Measurements from ENCODE around the gene KRTAP1-4. TPM values are rescaled to one million over a fixed set of nuclear protein-coding genes. Genes with fewer than 3 reads are reported as not detected.

KRTAP1-4 gene
- total and polyA plus RNA-seq, 5 donors from 2014 or later, result not detected

DNA sequence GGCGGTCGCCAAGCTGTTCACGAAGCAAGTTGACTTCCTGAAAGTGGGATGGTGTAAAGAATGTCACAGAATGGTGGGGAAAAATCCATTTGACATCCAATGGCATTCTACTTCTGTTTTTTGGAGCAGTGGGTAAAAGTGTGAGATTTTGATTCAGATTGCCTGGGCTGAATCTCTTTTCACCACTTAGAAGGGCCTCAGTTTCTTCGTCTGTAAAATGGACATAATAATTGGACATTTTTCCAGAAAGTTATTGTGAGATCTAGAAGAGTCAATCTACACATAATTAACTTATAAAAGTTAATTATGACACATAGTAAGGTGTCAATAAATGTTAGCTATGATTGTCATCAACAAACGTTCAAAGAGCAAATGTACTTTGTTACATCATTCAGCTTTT, 48.9 kb downstream of the KRTAP1-4 start:
- Histone ChIP-seq H3K27me3 (ENCODE audit: control insufficient read depth, insufficient read depth, low read length) (peaks cover 4% of the 10 kb centered on the region), H3K9me3 (ENCODE audit: control insufficient read depth in 2 of 2, low read length in 2 of 2) (no peaks in the 10 kb centered on the region), H3K4me1 (ENCODE audit: control insufficient read depth, insufficient read depth, low read length, poor library complexity, severe bottlenecking) (no peaks in the 10 kb centered on the region), H3K36me3 (ENCODE audit: control insufficient read depth, insufficient read depth, low read length) (no peaks in the 10 kb centered on the region), H3K27ac (ENCODE audit: insufficient read depth, low read length, poor library complexity, severe bottlenecking) (no peak overlapping the region), H3K4me3 (ENCODE audit: low read depth, low read length) (no peak overlapping the region)
- Mint-ChIP-seq H3K4me1 (no peaks in the 10 kb centered on the region), H3K9me3 (no peaks in the 10 kb centered on the region), H3K4me3 (no peak overlapping the region), H3K36me3 (no peaks in the 10 kb centered on the region), H3K27me3 (peaks cover 5% of the 10 kb centered on the region), H3K27ac (no peak overlapping the region)
- DNase-seq (no peak), ATAC-seq (ENCODE audit: low read depth in 2 of 2) (no peak)

DNA sequence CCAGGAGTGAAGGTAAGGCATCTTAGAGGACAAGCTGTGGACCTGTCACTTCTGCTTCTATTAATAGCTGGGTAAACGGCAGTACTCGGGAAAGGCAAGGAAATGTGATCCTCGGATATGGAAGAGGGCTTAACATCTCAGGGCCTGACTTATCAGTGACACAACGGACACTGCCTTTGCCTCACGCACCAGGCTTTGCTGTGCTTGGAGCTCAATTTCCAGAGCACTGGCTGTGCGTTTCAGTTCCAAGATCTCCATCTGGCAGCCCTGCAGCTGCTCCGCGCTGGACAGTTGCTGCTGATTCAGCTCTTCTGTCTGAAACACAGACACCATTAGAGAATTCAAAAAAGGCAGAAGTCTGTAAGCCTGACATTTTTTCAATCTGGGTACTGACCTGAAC, 49.4 kb downstream of the KRTAP1-4 start:
- no peak for ATAC-seq (ENCODE audit: low read depth in 2 of 2)
- Histone ChIP-seq H3K27me3 (ENCODE audit: control insufficient read depth, insufficient read depth, low read length) (peaks cover 5% of the 10 kb centered on the region), H3K4me1 (ENCODE audit: control insufficient read depth, insufficient read depth, low read length, poor library complexity, severe bottlenecking) (no peaks in the 10 kb centered on the region), H3K27ac (ENCODE audit: insufficient read depth, low read length, poor library complexity, severe bottlenecking) (no peak overlapping the region), H3K9me3 (ENCODE audit: control insufficient read depth in 2 of 2, low read length in 2 of 2) (no peaks in the 10 kb centered on the region), H3K36me3 (ENCODE audit: control insufficient read depth, insufficient read depth, low read length) (no peaks in the 10 kb centered on the region), H3K4me3 (ENCODE audit: low read depth, low read length) (no peak overlapping the region)
- no peak overlapping the region for H3K4me3 Mint-ChIP-seq
- H3K27ac Mint-ChIP-seq, result no peak overlapping the region
- H3K4me1 Mint-ChIP-seq, result no peaks in the 10 kb centered on the region
- no peak for DNase-seq
- H3K9me3 Mint-ChIP-seq, result no peaks in the 10 kb centered on the region
- H3K27me3 Mint-ChIP-seq, result peaks cover 6% of the 10 kb centered on the region
- no peaks in the 10 kb centered on the region for H3K36me3 Mint-ChIP-seq

DNA sequence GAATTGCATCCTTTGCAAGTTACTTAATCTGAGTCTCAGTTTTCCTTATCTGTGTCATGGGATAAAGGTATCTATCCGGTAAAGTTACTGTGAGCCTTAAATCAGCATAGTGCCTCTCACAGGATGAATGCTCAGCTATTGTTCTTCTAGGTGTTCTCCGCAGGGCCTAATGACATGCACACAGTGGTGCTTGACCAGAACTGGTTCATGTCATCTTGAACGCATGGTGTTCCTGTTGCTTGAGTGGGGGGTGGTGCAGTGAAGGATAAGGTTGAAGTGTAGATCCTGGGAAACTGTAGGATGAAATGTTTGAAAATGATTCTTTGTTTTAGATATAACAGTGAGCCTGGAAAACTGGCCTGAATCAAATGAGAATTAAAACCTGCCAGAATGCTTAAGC, 49.9 kb downstream of the KRTAP1-4 start:
- H3K36me3 ChIP-seq (ENCODE audit: control insufficient read depth, insufficient read depth, low read length), result no peaks in the 10 kb centered on the region
- H3K27me3 ChIP-seq (ENCODE audit: control insufficient read depth, insufficient read depth, low read length), result peaks cover 5% of the 10 kb centered on the region
- Mint-ChIP-seq H3K4me1 (no peaks in the 10 kb centered on the region), H3K36me3 (no peaks in the 10 kb centered on the region), H3K27ac (no peak overlapping the region), H3K27me3 (peaks cover 10% of the 10 kb centered on the region), H3K4me3 (no peak overlapping the region), H3K9me3 (no peaks in the 10 kb centered on the region)
- no peaks in the 10 kb centered on the region for H3K9me3 ChIP-seq (ENCODE audit: control insufficient read depth in 2 of 2, low read length in 2 of 2)
- ATAC-seq (ENCODE audit: low read depth in 2 of 2), result no peak
- no peak overlapping the region for H3K27ac ChIP-seq (ENCODE audit: insufficient read depth, low read length, poor library complexity, severe bottlenecking)
- no peak for DNase-seq
- H3K4me1 ChIP-seq (ENCODE audit: control insufficient read depth, insufficient read depth, low read length, poor library complexity, severe bottlenecking), result no peaks in the 10 kb centered on the region
- no peak overlapping the region for H3K4me3 ChIP-seq (ENCODE audit: low read depth, low read length)

Other genes starting within 250 kb of the KRTAP1-4 start
Only the 30 nearest of the 38 such genes appear.
- not detected for gene KRT12, start 163.0 kb downstream of the KRTAP1-4 start, total RNA-seq
- not detected for gene KRT12, start 163.0 kb downstream of the KRTAP1-4 start, polyA plus RNA-seq
- not detected for gene KRT20, start 145.0 kb downstream of the KRTAP1-4 start, total RNA-seq
- gene KRT20, start 145.0 kb downstream of the KRTAP1-4 start, polyA plus RNA-seq, result not detected
- gene KRT23, start 92.5 kb downstream of the KRTAP1-4 start, total RNA-seq, result not detected
- not detected for gene KRT23, start 92.5 kb downstream of the KRTAP1-4 start, polyA plus RNA-seq
- gene KRT39, start 63.2 kb downstream of the KRTAP1-4 start, total RNA-seq, result not detected
- not detected for gene KRT39, start 63.2 kb downstream of the KRTAP1-4 start, polyA plus RNA-seq
- gene KRT40, start 45.9 kb downstream of the KRTAP1-4 start, total RNA-seq, result not detected
- gene KRT40, start 45.9 kb downstream of the KRTAP1-4 start, polyA plus RNA-seq, result not detected
- gene KRTAP3-3, start 36.0 kb downstream of the KRTAP1-4 start, total RNA-seq, result not detected
- not detected for gene KRTAP3-3, start 36.0 kb downstream of the KRTAP1-4 start, polyA plus RNA-seq
- not detected for gene KRTAP3-2, start 30.3 kb downstream of the KRTAP1-4 start, total RNA-seq
- gene KRTAP3-2, start 30.3 kb downstream of the KRTAP1-4 start, polyA plus RNA-seq, result not detected
- gene KRTAP3-1, start 21.1 kb downstream of the KRTAP1-4 start, total RNA-seq, result not detected
- not detected for gene KRTAP3-1, start 21.1 kb downstream of the KRTAP1-4 start, polyA plus RNA-seq
- gene KRTAP1-5, start 3.0 kb downstream of the KRTAP1-4 start, total RNA-seq, result not detected
- not detected for gene KRTAP1-5, start 3.0 kb downstream of the KRTAP1-4 start, polyA plus RNA-seq
- gene KRTAP1-3, start 4.7 kb upstream of the KRTAP1-4 start, total RNA-seq, result not detected
- not detected for gene KRTAP1-3, start 4.7 kb upstream of the KRTAP1-4 start, polyA plus RNA-seq
- gene KRTAP1-1, start 11.3 kb upstream of the KRTAP1-4 start, total RNA-seq, result not detected
- gene KRTAP1-1, start 11.3 kb upstream of the KRTAP1-4 start, polyA plus RNA-seq, result not detected
- gene KRTAP2-1, start 17.1 kb upstream of the KRTAP1-4 start, total RNA-seq, result not detected
- not detected for gene KRTAP2-1, start 17.1 kb upstream of the KRTAP1-4 start, polyA plus RNA-seq
- gene KRTAP2-2, start 25.0 kb upstream of the KRTAP1-4 start, total RNA-seq, result not detected
- not detected for gene KRTAP2-2, start 25.0 kb upstream of the KRTAP1-4 start, polyA plus RNA-seq
- not detected for gene KRTAP2-3, start 29.9 kb upstream of the KRTAP1-4 start, total RNA-seq
- gene KRTAP2-3, start 29.9 kb upstream of the KRTAP1-4 start, polyA plus RNA-seq, result not detected
- not detected for gene KRTAP2-4, start 35.7 kb upstream of the KRTAP1-4 start, total RNA-seq
- not detected for gene KRTAP2-4, start 35.7 kb upstream of the KRTAP1-4 start, polyA plus RNA-seq
- not detected for gene KRTAP4-7, start 54.0 kb upstream of the KRTAP1-4 start, total RNA-seq
- not detected for gene KRTAP4-7, start 54.0 kb upstream of the KRTAP1-4 start, polyA plus RNA-seq
- not detected for gene KRTAP4-8, start 67.9 kb upstream of the KRTAP1-4 start, total RNA-seq
- gene KRTAP4-8, start 67.9 kb upstream of the KRTAP1-4 start, polyA plus RNA-seq, result not detected
- gene KRTAP4-16, start 72.0 kb upstream of the KRTAP1-4 start, total RNA-seq, result not detected
- gene KRTAP4-16, start 72.0 kb upstream of the KRTAP1-4 start, polyA plus RNA-seq, result not detected
- not detected for gene KRTAP4-9, start 75.2 kb upstream of the KRTAP1-4 start, total RNA-seq
- not detected for gene KRTAP4-9, start 75.2 kb upstream of the KRTAP1-4 start, polyA plus RNA-seq
- not detected for gene KRTAP4-11, start 88.2 kb upstream of the KRTAP1-4 start, total RNA-seq
- not detected for gene KRTAP4-11, start 88.2 kb upstream of the KRTAP1-4 start, polyA plus RNA-seq
- not detected for gene KRTAP4-12, start 94.0 kb upstream of the KRTAP1-4 start, total RNA-seq
- not detected for gene KRTAP4-12, start 94.0 kb upstream of the KRTAP1-4 start, polyA plus RNA-seq
- not detected for gene KRTAP4-6, start 110.3 kb upstream of the KRTAP1-4 start, total RNA-seq
- gene KRTAP4-6, start 110.3 kb upstream of the KRTAP1-4 start, polyA plus RNA-seq, result not detected
- gene KRTAP4-5, start 119.6 kb upstream of the KRTAP1-4 start, total RNA-seq, result not detected
- gene KRTAP4-5, start 119.6 kb upstream of the KRTAP1-4 start, polyA plus RNA-seq, result not detected
- not detected for gene KRTAP4-4, start 130.6 kb upstream of the KRTAP1-4 start, total RNA-seq
- not detected for gene KRTAP4-4, start 130.6 kb upstream of the KRTAP1-4 start, polyA plus RNA-seq
- gene KRTAP4-3, start 138.0 kb upstream of the KRTAP1-4 start, total RNA-seq, result not detected
- not detected for gene KRTAP4-3, start 138.0 kb upstream of the KRTAP1-4 start, polyA plus RNA-seq
- gene KRTAP4-2, start 148.0 kb upstream of the KRTAP1-4 start, total RNA-seq, result not detected
- not detected for gene KRTAP4-2, start 148.0 kb upstream of the KRTAP1-4 start, polyA plus RNA-seq
- gene KRTAP4-1, start 154.7 kb upstream of the KRTAP1-4 start, total RNA-seq, result not detected
- gene KRTAP4-1, start 154.7 kb upstream of the KRTAP1-4 start, polyA plus RNA-seq, result not detected
- not detected for gene KRTAP9-1, start 159.7 kb upstream of the KRTAP1-4 start, total RNA-seq
- gene KRTAP9-1, start 159.7 kb upstream of the KRTAP1-4 start, polyA plus RNA-seq, result not detected
- gene KRTAP9-2, start 196.5 kb upstream of the KRTAP1-4 start, total RNA-seq, result not detected
- gene KRTAP9-2, start 196.5 kb upstream of the KRTAP1-4 start, polyA plus RNA-seq, result not detected
- gene KRTAP9-3, start 202.3 kb upstream of the KRTAP1-4 start, total RNA-seq, result not detected
- gene KRTAP9-3, start 202.3 kb upstream of the KRTAP1-4 start, polyA plus RNA-seq, result not detected

Measured in CD4-positive, CD25-positive, alpha-beta regulatory T cell (primary cell).